Upper lobe of left lung (tissue), 6 donors: ENCODE results near the gene TEKT4. TPM values are rescaled to one million over a fixed set of nuclear protein-coding genes. Genes with fewer than 3 reads are reported as not detected.

Source experiments
- ATAC-seq, 2 donors: fragments of 200-7000 bp; cut with Tn5 transposase; one replicate each; pipeline ENCODE4 v1.9.1; 2022; ENCODE audit warnings: mild to moderate bottlenecking in 2 of 2, moderate library complexity in 2 of 2; ENCODE audit not compliant: low FRiP score in 2 of 2
- DNase-seq, 2 donors: peaks; one replicate each; pipeline ENCODE4 v3.0.0-alpha.2; 2019 to 2020
- H3K27ac ChIP-seq, 4 donors: fragments of 200-600 bp; sonication (generic); one replicate each; pipeline ENCODE4 v1.5.1; 2016 to 2019
- H3K27me3 ChIP-seq, 4 donors: fragments of 200-600 bp; sonication (generic); one replicate each; pipeline ENCODE4 v1.5.1; 2017 to 2019
- H3K36me3 ChIP-seq, 4 donors: fragments of 200-600 bp; sonication (generic); one replicate each; pipeline ENCODE4 v1.5.1; 2016 to 2019
- H3K4me1 ChIP-seq, 4 donors: fragments of 200-600 bp; sonication (generic); one replicate each; pipeline ENCODE4 v1.5.1; 2018 to 2019
- H3K4me3 ChIP-seq, 4 donors: fragments of 200-600 bp; sonication (generic); one replicate each; pipeline ENCODE4 v1.5.1; 2017 to 2019; ENCODE audit warnings: mild to moderate bottlenecking in 2 of 4, moderate library complexity in 1 of 4
- H3K9me3 ChIP-seq, 4 donors: fragments of 200-600 bp; sonication (generic); one replicate each; pipeline ENCODE4 v1.5.1; 2018 to 2019
- EP300 ChIP-seq, 4 donors: sonication (generic); formaldehyde crosslinking; IDR thresholded peaks; one replicate each; pipeline ENCODE4 v1.5.1; 2017; ENCODE audit warnings: antibody characterized with exemption in 4 of 4, control low read depth in 2 of 4
- POLR2A ChIP-seq, 4 donors: fragments of 450-650 bp; IDR thresholded peaks; one replicate each; pipeline ENCODE4 v1.5.1; 2016 to 2017; ENCODE audit warnings: antibody characterized with exemption in 4 of 4, mild to moderate bottlenecking in 2 of 4
- POLR2AphosphoS5 ChIP-seq, 2 donors: sonication (generic); formaldehyde crosslinking; IDR thresholded peaks; one replicate each; pipeline ENCODE4 v1.5.1; 2017; ENCODE audit warnings: antibody characterized with exemption in 2 of 2
- WGBS, 2 donors: methylation state at CpG; one replicate each; pipeline ENCODE4 v1.1.5; 2017 to 2018; 5-methylcytosine and 5-hydroxymethylcytosine counted together
- total RNA-seq, 6 donors: library from RNA; depleted of rRNA in 4 of 6; stranded (reverse); fragments of >200 nt in 4 of 6; gene quantifications; one replicate each; pipeline versions ENCODE4 v1.1.0 to v1.2.1, GENCODE V29; 2016 to 2021
- TF ChIP-seq, protein P1 (sequence below), 6 experiments: fragments of 450-650 bp in 4 of 6; fragments of 200-600 bp in 2 of 6; sonication (generic) in 2 of 6; IDR thresholded peaks; one replicate each; pipeline ENCODE4 v1.5.1; 2016 to 2019; ENCODE audit warnings: antibody characterized with exemption in 6 of 6
- donor health status: DM: no; HTN: no; CAD: no; lungs with moderate emphysema.
- donor health status: DM: no; HTN: yes; CAD: no; lungs with severe emphysema.

Gene TEKT4
- total RNA-seq, 6 donors from 2014 or later, result 0.23 to 6.0 (median 2.4) TPM

DNA sequence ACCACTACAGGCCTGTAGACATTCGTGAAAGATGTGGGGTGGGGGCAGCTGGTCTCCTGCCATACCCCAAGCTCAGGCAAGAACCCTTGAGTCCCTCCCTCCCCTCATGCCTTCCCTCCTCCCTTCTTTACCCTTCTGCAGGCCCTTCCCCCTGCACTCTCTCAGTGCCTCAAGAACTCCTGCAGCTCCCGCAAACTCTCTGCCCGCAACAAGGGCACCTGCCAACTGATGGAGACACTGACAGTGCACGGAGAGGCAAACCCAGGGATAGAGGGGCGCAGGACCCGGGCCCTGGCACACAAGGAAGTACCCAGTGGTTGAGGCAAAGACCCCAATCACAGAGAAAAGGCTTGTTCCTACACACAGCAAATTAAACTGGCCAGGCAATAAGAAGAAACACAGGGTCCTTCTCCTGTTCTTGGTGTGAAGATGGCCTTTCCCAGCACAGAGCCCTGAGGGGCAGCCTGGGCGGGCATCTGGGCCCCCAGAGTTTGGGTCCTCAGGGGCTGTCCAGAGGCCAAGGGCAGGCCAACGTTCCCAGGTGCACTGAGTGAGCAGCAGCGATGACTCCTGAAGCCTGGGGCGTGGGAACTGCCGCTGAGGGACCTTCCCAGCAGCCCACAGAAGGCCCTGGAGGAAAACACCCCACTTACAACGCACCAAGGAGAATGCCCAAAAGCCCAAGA, 1.6 kb downstream of the TEKT4 start:
- ATAC-seq, result no peak
- Histone ChIP-seq H3K4me3 (no peak overlapping the region), H3K4me1 (peaks cover 0 to 20% (median 4%) of the 10 kb centered on the region in 4 donors), H3K27me3 (peaks cover 0 to 4% (median 0%) of the 10 kb centered on the region in 4 donors), H3K27ac (no peak overlapping the region), H3K36me3 (no peaks in the 10 kb centered on the region), H3K9me3 (no peaks in the 10 kb centered on the region)
- DNase-seq, result peak in 1 of 2 donors; percentile 36
- TF ChIP-seq EP300 (IDR thresholded peaks at IDR 0.05) (no peak), POLR2A (IDR thresholded peaks at IDR 0.05) (no peak), POLR2AphosphoS5 (IDR thresholded peaks at IDR 0.05) (no peak)
- TF ChIP-seq, protein P1, sequence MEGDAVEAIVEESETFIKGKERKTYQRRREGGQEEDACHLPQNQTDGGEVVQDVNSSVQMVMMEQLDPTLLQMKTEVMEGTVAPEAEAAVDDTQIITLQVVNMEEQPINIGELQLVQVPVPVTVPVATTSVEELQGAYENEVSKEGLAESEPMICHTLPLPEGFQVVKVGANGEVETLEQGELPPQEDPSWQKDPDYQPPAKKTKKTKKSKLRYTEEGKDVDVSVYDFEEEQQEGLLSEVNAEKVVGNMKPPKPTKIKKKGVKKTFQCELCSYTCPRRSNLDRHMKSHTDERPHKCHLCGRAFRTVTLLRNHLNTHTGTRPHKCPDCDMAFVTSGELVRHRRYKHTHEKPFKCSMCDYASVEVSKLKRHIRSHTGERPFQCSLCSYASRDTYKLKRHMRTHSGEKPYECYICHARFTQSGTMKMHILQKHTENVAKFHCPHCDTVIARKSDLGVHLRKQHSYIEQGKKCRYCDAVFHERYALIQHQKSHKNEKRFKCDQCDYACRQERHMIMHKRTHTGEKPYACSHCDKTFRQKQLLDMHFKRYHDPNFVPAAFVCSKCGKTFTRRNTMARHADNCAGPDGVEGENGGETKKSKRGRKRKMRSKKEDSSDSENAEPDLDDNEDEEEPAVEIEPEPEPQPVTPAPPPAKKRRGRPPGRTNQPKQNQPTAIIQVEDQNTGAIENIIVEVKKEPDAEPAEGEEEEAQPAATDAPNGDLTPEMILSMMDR (IDR thresholded peaks at IDR 0.05), result no peak
- 60 to 81% methylated on average over 5 to 12 of the region's 12 CpGs for WGBS, 2 donors

- TF ChIP-seq, protein P1 (IDR thresholded peaks at IDR 0.05), result no peak
- no peak for TF ChIP-seq POLR2AphosphoS5 (IDR thresholded peaks at IDR 0.05)
- TF ChIP-seq POLR2A (IDR thresholded peaks at IDR 0.05), result no peak
- TF ChIP-seq EP300 (IDR thresholded peaks at IDR 0.05), result no peak
- WGBS, 2 donors, result 71 to 78% methylated on average over 16 to 24 of the region's 28 CpGs
- Histone ChIP-seq H3K4me3 (no peak overlapping the region), H3K4me1 (peaks cover 0 to 20% (median 4%) of the 10 kb centered on the region in 4 donors), H3K9me3 (no peaks in the 10 kb centered on the region), H3K27me3 (peaks cover 0 to 4% (median 0%) of the 10 kb centered on the region in 4 donors), H3K36me3 (no peaks in the 10 kb centered on the region), H3K27ac (no peak overlapping the region)
- DNase-seq, result peak in 1 of 2 donors; percentile 67
- ATAC-seq, result no peak
Measured at GRCh38 chr2:94873362-94874276, 2.4 kb downstream of the TEKT4 start.

GRCh38 chr2:94874277-94874997, 3.2 kb downstream of the TEKT4 start:
- WGBS, 2 donors, result 31 to 100% methylated on average over 7 to 24 of the region's 53 CpGs
- Histone ChIP-seq H3K9me3 (no peaks in the 10 kb centered on the region), H3K27ac (no peak overlapping the region), H3K4me1 (peaks cover 0 to 20% (median 4%) of the 10 kb centered on the region in 4 donors), H3K4me3 (no peak overlapping the region), H3K36me3 (no peaks in the 10 kb centered on the region), H3K27me3 (peaks cover 0 to 4% (median 0%) of the 10 kb centered on the region in 4 donors)
- DNase-seq, result peak in 1 of 2 donors; percentile 87
- ATAC-seq, result peak; percentile 75 to 87
- no peak for TF ChIP-seq POLR2A (IDR thresholded peaks at IDR 0.05)
- TF ChIP-seq, protein P1 (IDR thresholded peaks at IDR 0.05), result peak; percentile 44 to 84 (median 76)

DNA sequence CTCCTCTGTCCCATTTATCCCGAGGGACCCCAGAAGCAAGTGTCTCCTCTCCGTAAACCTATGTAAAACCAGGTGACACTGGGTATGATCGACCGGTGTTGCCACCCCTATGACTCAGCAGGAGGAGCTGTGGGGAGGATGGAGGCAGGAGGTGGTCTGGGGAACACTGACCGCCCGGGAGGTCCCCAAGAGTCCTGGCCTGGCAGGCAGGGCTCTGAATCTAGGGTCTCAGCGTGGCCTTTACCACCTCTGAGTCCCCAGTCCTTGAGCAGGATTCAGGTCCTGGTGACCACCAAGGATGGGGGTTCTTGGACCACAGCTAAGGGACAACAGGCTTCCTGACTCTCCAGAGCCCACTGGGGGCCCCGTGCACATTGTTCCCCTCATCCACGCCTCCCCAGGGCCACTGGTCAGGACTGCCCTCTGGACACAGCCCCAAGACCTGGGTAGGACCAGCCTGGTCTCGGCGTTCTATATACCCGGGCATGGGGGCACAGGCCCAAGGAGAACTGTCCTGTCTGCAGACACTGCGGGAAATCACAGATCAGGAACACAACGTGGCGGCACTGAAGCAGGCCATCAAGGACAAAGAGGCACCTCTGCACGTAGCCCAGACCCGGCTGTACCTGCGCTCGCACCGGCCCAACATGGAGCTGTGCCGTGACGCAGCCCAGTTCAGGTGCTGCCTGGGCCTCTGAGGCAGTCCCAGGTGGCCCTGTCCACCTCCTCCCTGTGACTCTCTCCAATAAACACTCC, 4.0 kb downstream of the TEKT4 start:
- DNase-seq, result peak in 1 of 2 donors; percentile 55
- no peak overlapping the region for H3K4me3 ChIP-seq
- H3K27ac ChIP-seq, result no peak overlapping the region
- H3K36me3 ChIP-seq, result no peaks in the 10 kb centered on the region
- peaks cover 0 to 20% (median 4%) of the 10 kb centered on the region in 4 donors for H3K4me1 ChIP-seq
- peaks cover 0 to 2% (median 0%) of the 10 kb centered on the region in 4 donors for H3K27me3 ChIP-seq
- ATAC-seq, result no peak
- no peaks in the 10 kb centered on the region for H3K9me3 ChIP-seq
- 89% methylated on average over 11 to 17 of the region's 22 CpGs for WGBS, 2 donors
- TF ChIP-seq EP300 (IDR thresholded peaks at IDR 0.05), result no peak
- no peak for TF ChIP-seq POLR2AphosphoS5 (IDR thresholded peaks at IDR 0.05)
- no peak for TF ChIP-seq POLR2A (IDR thresholded peaks at IDR 0.05)
- TF ChIP-seq, protein P1 (IDR thresholded peaks at IDR 0.05), result no peak
